GM21360 (cell line): Measurements from ENCODE around the gene S100A14.
"Not testable (repeated sequence)": the region's sequence is repeated elsewhere in the genome, so short reads cannot be mapped to it uniquely, and the experiment has no call there.

Source experiments
- ATAC-seq: cut with Tn5 transposase; IDR thresholded peaks from one replicate; pipeline ENCODE4 v1.9.1; 2021; ENCODE audit warnings: mild to moderate bottlenecking, moderate library complexity; ENCODE audit not compliant: unreplicated experiment

S100A14 gene

DNA sequence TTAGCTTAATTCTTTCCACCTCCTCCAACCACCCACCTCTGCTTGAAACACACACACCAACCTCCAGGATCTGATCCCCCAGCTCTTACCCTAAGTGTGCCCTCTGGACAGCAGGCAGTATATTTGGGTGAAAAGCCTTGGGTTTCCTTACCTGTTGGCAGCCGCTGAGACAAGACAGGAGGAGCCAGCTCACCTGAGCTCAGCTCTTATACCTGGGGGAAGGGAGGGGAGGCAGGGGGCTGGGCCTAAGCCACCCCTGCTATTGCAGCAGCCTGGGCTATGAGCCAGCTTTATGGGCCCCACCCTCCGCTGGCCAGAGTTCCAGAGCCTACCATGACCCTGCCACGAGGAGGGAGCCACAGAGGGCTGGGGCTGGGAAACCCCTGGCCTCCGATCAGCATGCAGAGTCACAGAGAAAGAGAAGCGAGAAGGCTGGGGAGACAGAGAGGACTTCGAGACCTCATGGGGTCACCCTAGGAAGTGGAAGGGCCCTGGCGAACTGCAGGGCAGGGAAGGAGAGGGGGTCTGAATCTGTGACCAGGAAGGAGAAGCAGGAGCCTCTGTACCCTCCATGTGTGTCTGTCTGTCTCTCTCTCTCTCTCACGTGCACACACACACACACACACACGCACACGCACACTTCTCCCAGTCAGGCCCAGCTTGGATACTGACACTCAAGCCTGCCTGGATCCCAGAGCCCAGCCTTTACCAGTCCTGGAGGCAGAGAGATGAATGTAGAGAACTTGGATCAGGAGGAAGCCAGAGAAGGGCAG is at the start of gene S100A14:
S100A14 (minus strand) TSS at position 182 of the 773 bp plus-strand sequence. CDS start 467 bp downstream, outside the sequence.
- no peak for ATAC-seq

DNA sequence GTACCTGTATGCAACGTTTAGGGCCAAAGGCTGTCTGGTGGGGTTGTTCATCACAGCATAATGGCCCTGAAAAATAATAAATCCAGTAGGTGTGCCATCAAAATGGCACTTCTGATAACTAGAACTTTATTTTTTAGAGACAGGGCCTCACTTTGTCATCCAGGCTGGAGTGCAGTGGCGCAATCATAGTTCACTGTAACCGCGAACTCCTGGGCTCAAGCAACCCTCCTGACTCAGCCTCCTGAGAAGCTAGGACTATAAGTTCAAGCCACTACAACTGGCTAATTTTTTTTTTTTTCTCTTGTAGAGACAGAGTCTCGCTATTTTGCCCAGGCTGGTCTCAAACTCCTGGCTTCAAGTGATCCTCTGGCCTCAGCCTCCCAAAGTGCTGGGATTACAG is 47.1 kb upstream of the S100A14 start:
- no peak for ATAC-seq

DNA sequence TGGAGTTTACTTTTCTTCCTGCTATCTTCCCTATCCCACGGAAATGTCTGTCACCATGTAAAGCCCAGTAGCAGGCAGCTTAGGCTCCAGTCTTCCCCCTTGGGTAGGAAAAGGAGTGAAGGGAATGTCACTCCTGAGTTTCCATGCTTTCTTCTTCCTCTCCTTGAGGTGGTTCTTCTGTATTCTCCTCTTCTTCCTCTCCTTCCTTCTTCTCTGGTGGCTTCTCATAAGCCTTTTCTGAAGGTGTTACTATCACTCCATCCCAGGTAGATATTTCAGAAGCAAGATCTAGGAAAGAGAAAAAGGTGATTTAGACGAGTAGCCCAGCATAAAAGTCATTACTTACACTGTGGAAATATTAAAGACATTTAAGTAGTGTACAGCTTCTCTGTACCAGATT is 46.1 kb upstream of the S100A14 start:
- ATAC-seq: no peak

DNA sequence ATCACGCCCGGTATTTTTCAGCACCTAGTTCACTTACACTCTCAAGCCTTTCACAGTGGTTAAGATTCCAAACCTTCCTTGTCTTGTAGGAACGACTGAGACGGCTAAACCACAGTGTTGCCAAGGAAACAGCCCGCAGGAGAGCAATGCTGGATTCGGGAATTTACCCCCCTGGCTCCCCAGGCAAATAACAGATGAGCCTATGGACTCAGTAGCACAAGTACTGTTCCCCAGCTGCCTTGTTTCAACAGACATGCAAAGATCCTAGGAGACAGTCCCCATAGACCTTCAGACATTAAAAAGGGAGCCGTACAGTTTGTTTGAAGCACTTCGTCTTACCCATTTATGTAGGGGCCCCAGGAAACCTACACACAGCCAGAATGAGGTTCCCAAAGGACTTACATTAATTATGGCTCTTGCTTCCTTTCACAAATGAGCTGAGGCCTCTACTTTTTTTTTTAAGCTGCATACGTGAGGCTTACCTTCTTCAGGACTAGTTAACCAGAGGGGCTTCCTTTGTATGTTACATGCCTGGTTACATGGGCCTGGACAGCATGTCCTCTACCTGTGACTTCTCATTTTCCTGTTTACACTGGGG is 45.1 kb upstream of the S100A14 start:
- ATAC-seq: no peak

DNA sequence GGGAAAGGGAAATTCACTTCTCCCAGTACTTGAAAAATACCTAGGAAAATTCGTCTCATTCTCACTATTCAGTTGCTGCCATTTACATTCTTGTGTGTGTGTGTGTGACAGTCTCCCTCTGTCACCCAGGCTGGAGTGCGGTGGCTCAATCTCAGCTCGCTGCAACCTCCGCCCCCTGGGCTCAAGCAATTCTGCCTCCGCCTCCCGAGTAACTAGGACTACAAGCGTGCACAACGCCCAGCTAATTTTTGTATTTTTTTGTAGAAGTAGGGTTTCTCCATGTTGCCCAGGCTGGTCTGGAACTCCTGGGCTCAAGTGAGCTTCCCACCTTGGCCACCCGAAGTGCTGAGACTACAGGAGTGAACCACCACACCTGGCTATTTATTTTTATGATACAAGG is 43.5 kb upstream of the S100A14 start:
- no peak for ATAC-seq

DNA sequence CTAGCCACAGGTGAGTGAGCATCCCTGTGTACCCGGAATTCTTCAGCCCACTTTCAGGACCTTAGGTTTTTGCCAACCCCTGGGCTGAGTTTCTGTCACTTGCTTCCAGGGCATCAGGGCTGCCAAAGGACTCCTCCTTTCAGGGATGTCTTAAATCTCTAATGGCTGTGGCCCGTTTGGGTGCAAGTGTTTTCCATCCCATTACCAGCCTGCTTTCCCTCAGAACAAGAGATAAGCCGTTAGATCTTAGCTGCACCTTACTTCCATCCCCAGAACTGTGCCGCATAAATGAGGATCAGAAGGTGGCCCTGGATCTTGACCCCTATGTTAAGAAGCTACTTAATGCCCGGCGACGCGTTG is 43.0 kb upstream of the S100A14 start:
- no peak for ATAC-seq

DNA sequence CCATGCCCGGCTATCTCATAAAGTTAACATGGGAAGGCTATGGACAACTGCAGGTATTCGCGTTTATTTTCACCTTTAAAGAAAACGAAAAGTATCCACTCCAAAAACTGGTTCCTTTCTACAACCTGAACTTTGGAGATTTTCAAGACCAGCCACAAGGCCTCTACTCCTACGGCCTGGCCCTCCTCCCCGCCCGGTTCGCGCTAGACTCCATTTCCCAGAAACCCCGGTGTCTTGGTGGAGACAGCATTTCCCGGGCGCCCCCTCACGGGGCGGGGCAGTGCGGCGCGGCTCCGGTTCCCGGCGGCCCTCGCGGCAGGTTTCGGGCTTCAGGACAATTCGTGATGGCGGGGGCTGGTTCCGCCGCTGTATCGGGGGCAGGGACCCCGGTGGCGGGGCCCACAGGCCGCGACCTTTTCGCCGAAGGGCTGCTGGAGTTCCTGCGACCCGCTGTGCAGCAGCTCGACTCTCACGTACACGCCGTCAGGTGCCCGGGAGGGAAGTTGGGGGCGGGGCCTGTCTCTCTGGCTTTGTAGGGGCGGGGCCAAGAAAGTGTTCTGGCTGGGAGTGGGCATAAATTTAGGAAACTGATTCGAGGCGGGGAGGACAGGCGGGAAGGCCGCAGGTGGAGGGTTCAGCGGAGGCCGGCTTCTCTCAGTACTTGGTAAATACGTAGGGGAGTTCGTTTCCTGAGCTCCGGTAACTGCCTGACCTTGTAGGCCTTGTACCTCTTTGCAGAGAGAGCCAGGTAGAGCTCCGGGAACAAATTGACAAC is 42.5 kb upstream of the S100A14 start, which contains the start of gene SNAPIN:
SNAPIN (plus strand) TSS at position 304 of the 775 bp plus-strand sequence; CDS start at position 345, 41 bp downstream.
- peak; percentile 85 for ATAC-seq

DNA sequence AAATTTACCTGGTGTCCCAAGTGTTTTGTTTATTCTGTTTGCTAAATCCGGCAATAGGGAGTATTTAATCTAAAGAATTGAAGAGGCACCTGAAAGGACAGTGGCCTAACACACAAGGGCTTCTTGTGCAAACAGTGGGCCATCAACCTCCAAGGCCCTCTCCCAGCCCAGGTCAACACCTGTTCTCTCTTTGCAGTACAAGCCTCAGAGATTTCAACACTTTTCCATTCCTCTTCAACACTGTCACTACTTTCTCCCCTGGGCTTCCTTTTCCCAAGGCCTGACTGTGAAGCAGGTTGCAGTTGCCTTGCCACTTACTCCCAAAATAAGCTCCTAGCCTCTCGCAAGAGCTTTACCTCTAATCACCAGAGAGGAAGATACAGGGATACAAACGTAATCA is 39.2 kb upstream of the S100A14 start:
- no peak for ATAC-seq

DNA sequence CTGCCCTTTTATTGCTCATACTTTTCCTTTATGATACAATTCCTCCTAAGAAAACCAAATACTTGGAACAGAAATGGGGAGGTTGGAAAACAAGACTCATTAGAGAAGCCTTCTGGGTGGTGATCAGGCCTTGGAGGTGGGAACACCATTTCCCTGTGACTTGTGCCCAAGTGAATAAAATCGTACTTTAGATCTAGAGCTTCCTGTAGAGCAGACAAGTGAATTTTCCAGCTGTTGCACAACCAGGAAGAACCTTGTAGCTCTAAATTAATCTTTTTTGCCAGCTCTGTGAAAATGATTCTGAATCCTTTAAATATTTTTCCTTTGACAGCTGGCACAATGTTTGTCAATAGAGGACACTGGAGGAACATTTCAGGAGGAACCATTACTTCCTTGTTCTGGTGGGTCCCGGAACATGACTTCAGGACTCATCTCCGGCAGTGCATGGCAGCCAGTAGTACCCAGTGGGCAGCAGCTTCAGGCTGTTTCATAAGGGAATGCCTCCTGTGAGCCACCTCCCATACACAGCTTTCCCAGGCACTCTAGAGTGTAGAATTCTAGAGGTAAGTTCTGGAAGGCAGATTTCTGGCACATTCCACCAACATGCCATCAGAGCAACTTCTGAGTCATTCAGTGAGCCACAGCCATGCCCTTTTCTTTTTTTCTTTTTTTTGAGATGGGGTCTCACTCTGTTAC is 36.8 kb upstream of the S100A14 start:
- no peak for ATAC-seq

DNA sequence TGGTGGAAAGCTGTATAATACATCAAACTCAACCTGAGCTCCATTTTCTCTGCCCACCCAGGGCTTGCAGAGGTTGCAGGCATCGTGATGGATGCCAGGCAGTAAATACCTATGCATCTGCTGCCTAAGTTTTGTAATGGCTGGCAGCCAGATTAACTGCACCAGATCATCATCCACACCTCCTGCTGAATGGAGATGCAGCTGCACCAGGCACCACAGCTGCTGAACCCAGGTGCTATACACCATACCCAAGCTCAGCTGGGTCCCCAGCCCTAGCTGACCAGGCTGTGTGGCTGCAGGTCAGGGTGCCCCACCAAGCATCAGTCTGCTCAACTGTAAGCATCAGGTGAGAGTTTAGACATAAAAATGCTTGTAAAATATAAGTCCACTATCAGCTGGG is 35.6 kb upstream of the S100A14 start:
- no peak for ATAC-seq

DNA sequence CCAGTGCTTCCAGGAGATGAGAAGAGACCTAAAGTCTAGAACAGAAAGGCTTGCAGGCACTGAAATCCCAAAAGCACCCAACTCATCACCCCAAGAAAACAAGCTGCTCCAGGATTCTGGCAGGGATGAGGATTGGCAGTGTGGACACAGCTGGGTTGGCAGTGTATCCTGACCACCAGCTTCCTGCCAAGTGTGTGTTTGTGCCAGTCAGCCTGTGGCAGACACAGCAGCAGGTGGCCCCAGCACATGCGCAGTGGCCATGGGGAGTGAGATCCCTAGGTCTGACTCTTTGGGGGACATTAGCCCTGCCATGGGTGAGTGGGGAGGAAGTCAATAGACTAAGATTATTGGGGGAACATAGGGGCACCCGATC is 33.7 kb upstream of the S100A14 start:
- ATAC-seq: no peak

DNA sequence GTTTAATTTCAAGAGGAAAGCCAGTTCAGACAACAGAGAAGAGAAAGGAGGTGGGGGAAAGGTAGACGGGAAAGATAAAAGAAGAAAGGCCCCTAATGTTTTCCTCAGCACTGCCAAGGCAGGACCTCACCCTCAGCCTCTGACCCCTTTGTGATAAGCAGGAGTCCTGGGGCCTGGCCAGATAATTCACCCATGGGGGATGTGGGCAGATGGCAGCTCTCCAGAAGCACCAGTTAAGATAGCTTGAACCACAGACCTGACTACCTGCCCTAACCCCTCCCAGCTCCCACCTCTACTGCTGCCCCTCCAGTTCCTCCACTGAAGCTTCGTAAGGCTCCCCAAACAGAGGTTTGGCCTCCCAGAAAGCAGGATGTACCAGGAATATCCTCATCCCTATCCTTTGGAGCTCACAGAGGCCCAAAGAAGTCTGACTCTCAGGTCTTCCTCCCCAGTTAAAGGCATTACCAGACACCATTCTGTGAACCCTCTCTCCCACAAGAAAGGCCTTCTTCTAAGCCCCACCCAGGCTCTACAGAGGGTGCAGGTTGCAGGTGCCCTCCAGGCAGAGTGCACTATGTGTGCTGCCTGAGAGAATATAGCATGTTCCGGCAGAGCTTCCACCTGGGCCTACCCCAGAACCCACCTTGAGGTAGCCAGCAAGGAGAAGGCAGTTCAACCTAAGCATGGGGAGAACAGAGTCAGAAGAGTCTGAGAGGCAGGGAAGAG is 33.2 kb upstream of the S100A14 start:
- no peak for ATAC-seq

DNA sequence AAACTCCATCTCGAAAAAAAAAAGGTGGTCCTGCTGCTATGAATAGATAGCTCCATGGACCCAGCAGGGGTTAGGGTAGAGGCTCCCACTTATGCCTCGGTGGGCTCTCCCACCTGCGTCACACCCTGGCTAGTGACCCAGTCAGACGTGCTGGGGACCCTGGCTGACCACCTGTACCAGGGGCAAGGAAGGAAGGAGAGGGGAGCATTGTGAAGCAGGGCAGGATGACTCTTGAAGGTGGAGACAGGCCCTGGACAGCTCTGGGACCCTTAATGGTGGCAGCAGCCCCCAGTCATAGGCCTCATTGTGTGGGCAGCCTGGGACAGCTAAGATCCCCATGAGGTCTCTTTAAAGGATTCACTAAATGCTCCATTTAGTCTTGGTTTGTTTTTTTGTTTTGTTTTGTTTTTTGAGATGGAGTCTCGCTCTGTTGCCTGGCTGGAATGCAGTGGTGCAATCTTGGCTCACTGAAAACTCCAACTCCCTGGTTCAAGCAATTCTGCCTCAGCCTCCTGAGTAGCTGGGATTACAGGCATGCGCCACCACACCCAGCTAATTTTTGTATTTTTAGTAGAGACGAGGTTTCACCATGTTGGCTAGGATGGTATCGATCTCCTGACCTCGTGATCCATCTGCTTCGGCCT is 32.0 kb upstream of the S100A14 start:
- ATAC-seq: no peak

DNA sequence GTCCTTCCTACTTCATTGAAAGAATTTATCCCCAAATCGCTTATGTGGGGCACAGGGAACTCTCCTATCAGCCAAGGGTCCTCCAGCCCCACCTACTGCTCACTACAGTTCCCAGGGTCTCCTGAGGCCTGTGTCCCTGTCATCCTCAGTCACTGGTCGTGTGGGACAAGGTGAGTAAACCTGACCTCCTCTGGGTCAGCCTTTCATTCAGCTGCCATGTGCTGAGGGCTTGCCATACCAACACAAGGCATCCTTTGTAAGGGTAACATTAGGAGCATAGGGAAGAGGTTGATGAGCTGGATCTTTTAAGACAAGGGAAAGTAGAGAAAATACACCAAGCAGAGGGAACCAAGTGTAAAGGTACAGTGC is 31.2 kb upstream of the S100A14 start:
- ATAC-seq: no peak

DNA sequence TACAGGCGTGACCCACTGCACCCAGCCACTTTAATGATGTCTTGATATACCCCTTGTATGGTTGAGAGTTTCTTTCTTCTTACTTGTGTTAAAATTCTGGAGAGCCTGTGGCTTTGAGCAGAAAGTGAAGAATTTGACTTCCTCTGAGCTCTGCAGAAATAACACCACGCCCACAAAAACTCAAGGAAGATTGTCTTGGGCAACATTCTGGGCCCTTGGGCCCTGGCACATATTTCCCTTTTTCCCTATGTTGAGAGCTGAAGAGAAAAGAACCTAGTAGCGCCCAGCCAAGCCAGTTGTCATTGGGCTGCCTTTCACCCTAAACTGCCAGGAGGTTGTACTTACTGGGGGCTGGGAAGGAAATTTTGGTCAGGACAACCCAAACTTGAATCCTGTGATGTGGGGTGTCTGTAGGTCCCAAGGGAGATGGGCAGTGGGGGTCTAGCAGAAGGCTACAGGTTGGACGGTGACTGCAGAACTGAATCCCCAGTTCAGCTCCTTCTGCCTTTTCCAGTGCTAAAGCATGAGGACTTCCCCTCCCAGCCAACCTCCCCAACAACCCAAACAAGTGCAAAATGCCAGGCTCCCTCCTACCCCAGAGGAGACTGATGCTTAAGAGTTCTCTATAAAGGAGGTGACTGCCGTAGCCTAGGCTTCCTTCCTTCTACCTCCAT is 30.7 kb upstream of the S100A14 start:
- ATAC-seq: no peak

DNA sequence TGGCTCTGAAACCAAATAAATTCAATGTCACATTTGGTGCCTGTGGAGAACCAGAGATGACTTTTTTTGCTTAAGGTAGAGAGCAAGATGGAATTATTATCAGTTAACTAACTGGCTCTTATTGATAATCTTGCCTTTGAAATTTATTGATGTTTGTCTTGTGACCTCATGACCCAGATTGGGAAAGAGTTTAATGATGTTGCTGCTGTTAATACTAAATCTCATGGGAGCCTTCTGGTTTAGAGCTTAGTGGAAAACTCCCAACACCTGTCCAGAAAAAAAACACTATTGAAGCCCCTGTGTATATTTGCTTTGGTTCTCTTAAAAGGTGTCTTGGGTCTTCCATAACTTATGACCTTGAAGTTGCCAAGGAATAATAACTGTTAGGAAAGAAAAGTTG is 27.7 kb upstream of the S100A14 start:
- ATAC-seq: no peak

DNA sequence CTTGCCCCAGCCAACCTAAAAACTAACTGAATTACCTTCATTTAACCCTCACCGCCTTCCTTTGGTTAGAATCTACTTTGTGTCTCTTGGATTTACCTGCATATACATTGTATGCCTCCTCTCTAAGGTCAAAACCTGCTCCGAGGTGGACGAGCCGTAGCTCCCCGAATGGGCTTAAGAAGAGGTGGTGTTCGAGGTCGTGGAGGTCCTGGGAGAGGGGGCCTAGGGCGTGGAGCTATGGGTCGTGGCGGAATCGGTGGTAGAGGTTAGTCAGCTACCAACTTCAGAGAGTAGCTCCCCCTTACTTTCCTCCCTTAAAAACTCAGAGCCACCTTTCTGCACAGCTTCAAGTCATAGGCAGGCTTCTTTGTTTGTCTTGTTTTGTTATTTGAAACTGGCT is 27.0 kb upstream of the S100A14 start:
- no peak for ATAC-seq

DNA sequence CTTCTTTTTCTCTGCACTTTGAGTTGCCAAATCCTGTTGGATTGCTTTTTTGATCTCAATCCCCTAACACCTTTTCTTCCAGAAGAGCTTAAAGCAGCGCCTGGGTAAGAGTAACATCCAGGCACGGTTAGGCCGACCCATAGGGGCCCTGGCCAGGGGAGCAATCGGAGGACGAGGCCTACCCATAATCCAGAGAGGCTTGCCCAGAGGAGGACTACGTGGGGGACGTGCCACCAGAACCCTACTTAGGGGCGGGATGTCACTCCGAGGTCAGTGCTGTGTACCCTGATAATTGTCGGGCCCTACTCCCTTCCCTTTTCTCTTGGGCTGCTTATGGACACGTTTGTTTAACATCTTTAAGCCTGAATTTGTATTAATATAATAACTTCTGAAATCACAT is 26.0 kb upstream of the S100A14 start:
- no peak for ATAC-seq

DNA sequence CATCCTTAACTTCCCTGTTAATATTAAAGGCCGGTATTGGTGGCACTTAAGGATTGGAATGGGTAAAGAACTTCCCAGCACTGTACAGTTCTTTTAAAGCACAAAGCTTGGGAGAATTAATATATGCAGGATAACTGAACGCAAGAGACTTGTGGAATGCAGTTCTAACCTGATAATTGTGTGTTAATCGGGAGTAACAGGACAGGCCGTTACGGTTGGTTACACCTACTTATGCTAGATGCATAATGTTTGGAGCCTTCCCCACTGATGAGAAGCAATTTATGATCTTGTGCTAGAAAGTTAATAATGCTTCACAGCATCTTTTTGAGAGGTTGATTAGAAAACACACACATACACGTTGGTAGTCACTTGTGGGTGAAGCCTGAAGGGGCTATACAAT is 24.7 kb upstream of the S100A14 start:
- ATAC-seq: no peak

DNA sequence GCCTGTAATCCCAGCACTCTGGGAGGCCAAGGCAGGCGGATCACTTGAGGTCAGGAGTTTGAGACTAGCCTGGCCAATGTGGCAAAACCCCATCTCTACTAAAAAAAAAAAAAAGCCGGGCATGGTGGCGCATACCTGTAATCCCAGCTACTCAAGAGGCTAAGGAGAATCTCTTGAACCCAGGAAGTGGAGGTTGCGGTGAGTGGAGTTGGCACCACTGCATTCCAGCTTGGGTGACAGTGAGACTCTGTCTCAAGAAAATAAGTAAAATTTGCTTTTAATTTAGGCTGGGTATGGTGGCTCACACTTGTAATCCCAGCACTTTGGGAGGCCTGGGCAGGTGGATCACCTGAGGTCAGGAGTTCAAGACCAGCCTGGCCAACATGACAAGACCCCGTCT is 24.1 kb upstream of the S100A14 start:
- ATAC-seq: not testable (repeated sequence)
